GM10248 (cell line): ENCODE measurements around the gene NGF.

ENCODE experiments used
- CTCF ChIA-PET: fragments of 300-600 bp; sonication (Branson Sonifier 250); formaldehyde crosslinking; extraction: SDS; loops from one replicate; lab custom pipeline; 2021; ENCODE audit warnings: antibody characterized with exemption; lab: Yijun Ruan, JAX
- POLR2A ChIA-PET: fragments of 350-650 bp; sonication (Branson Sonifier 250); formaldehyde crosslinking; extraction: SDS; loops from one replicate; lab custom pipeline; 2020; ENCODE audit warnings: antibody characterized with exemption; lab: Yijun Ruan, JAX
- DNase-seq: peaks from one replicate; pipeline ENCODE4 v3.0.0; 2012; ENCODE audit errors: extremely low spot score
- TF ChIP-seq, protein P1 (sequence below): IDR thresholded peaks from 2 replicates; pipeline ENCODE4 v1.5.1; 2012; ENCODE audit warnings: mild to moderate bottlenecking, low read depth; ENCODE audit errors: extremely low read depth, missing control alignments, control extremely low read depth

Gene NGF

GRCh38 chr1:115323366-115324004 is 14.6 kb downstream of the NGF start:
- ChIA-PET CTCF (interaction anchor here (1.1 kb wide), 1 partner anchor 14 kb away, joined by 3 read pairs; no protein-coding TSS in a partner anchor), POLR2A (no interaction called here)
- DNase-seq: no peak
- TF ChIP-seq, protein P1, sequence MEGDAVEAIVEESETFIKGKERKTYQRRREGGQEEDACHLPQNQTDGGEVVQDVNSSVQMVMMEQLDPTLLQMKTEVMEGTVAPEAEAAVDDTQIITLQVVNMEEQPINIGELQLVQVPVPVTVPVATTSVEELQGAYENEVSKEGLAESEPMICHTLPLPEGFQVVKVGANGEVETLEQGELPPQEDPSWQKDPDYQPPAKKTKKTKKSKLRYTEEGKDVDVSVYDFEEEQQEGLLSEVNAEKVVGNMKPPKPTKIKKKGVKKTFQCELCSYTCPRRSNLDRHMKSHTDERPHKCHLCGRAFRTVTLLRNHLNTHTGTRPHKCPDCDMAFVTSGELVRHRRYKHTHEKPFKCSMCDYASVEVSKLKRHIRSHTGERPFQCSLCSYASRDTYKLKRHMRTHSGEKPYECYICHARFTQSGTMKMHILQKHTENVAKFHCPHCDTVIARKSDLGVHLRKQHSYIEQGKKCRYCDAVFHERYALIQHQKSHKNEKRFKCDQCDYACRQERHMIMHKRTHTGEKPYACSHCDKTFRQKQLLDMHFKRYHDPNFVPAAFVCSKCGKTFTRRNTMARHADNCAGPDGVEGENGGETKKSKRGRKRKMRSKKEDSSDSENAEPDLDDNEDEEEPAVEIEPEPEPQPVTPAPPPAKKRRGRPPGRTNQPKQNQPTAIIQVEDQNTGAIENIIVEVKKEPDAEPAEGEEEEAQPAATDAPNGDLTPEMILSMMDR: no peak

GRCh38 chr1:115322631-115323030 is 15.4 kb downstream of the NGF start:
- TF ChIP-seq, protein P1: no peak
- ChIA-PET CTCF (interaction anchor here (1.0 kb wide), 1 partner anchor 9 kb away, joined by 4 read pairs; no protein-coding TSS in a partner anchor), POLR2A (no interaction called here)
- DNase-seq: no peak

DNA sequence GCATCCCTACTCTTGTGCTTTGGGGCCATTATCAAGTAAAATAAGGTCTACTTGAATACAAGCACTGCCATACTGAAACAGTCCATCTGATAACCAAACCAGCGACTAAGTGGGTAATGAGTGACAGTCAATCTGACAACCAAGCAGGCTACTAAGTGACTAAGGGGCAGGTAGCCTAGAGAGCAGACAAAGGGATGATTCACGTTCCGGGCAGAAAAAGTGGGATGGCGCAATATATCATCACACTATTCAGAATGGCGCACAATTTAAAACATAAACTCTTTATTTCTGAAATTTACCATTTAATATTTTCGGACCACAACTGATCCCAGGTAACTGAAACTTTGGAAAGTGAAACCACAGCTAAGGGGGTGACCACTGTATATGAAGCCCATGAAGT is 17.7 kb downstream of the NGF start:
- TF ChIP-seq, protein P1: no peak
- ChIA-PET POLR2A (no interaction called here), CTCF (no interaction called here)
- DNase-seq: no peak

DNA sequence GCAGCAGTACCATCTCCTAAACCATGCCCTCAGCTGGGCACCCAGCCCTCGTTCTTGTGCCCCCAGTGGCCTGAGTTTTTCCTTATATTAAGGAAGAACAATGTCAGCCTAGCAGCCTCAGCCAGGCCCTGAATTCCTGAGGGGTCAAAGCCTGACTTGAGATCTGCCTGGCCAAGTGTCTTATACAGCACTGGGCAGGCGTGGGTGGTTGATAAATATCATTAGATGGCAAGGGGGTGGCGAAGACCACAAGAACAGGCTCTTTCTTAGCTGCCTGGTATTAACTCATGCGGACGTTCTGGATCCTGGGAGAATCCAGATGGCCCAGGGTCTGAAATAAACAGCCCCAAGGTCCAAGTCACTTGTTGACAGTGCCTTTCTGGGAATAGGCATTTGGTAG is 18.3 kb downstream of the NGF start:
- DNase-seq: no peak
- ChIA-PET POLR2A (no interaction called here), CTCF (no interaction called here)
- TF ChIP-seq, protein P1: no peak

GRCh38 chr1:115317101-115318012 is 20.7 kb downstream of the NGF start:
- POLR2A ChIA-PET: no interaction called here
- DNase-seq: no peak
- TF ChIP-seq, protein P1: no peak
- CTCF ChIA-PET: no interaction called here

DNA sequence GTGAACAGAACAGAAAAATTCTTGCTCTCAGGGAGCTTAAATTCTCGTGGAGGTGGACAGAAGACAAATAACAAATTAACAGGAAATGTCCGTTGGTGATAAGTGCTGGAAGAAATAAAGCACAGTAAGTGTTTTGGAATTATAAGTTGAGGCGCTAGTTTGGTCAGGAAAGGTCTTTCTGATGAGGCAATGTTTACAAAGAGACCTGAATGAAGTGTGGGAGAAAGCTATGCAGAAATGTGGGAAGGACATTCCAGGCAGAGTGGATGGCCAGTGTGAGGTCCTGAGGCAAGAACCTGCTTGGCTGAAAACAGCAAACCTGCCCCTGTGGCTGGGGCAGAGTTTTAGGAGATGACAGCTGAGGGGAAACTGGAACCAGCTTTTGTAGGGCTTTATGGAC is 23.3 kb downstream of the NGF start:
- TF ChIP-seq, protein P1: no peak
- CTCF ChIA-PET: interaction anchor here (1.4 kb wide), 1 partner anchor 8 kb away, joined by 3 read pairs; no protein-coding TSS in a partner anchor
- POLR2A ChIA-PET: no interaction called here
- no peak for DNase-seq
